Tongue (tissue), 2 donors: Measurements from ENCODE around the gene ABCC2. TPM values are rescaled to one million over a fixed set of nuclear protein-coding genes. Genes with fewer than 3 reads are reported as not detected.

Experiments used
- DNase-seq: peaks from one replicate; pipeline ENCODE4 v3.0.0-alpha.2; 2015
- total RNA-seq: library from RNA; depleted of rRNA; stranded (reverse); fragments of >200 nt; gene quantifications from one replicate; pipeline ENCODE4 v1.2.3, GENCODE V29; 2014

The ABCC2 gene
- total RNA-seq, 1 donor from 2014 or later = 0.72 TPM

GRCh38 chr10:99775850-99776249 lies 6.6 kb upstream of the ABCC2 start:
- DNase-seq = no peak

- no peak for DNase-seq
These were observed 4.3 kb upstream of the ABCC2 start for GRCh38 chr10:99777918-99778714.

- peak; percentile 5 for DNase-seq
These were observed 3.1 kb upstream of the ABCC2 start for GRCh38 chr10:99779335-99779734.

GRCh38 chr10:99781734-99782429 lies 558 bp upstream of the ABCC2 start:
- no peak for DNase-seq

- DNase-seq = no peak
These were observed 1.7 kb downstream of the ABCC2 start for GRCh38 chr10:99784016-99784726.

GRCh38 chr10:99784727-99785441 lies 2.4 kb downstream of the ABCC2 start:
- no peak for DNase-seq

- no peak for DNase-seq
These were observed 3.2 kb downstream of the ABCC2 start for GRCh38 chr10:99785646-99786045.

- DNase-seq = no peak
These were observed 4.9 kb downstream of the ABCC2 start for GRCh38 chr10:99787311-99787710.

- no peak for DNase-seq
These were observed 5.5 kb downstream of the ABCC2 start for GRCh38 chr10:99787782-99788445.

- DNase-seq = peak; percentile 52
These were observed 6.3 kb downstream of the ABCC2 start for GRCh38 chr10:99788598-99789256.

GRCh38 chr10:99791831-99792230 lies 9.4 kb downstream of the ABCC2 start:
- DNase-seq = no peak

- no peak for DNase-seq
These were observed 11.4 kb downstream of the ABCC2 start for GRCh38 chr10:99793819-99794218.

- DNase-seq = no peak
These were observed 14.5 kb downstream of the ABCC2 start for GRCh38 chr10:99796928-99797327.

- DNase-seq = no peak
These were observed 15.6 kb downstream of the ABCC2 start for GRCh38 chr10:99798031-99798430.

- DNase-seq = no peak
These were observed 16.5 kb downstream of the ABCC2 start for GRCh38 chr10:99798920-99799319.

GRCh38 chr10:99799613-99800012 lies 17.2 kb downstream of the ABCC2 start:
- no peak for DNase-seq

GRCh38 chr10:99804471-99804870 lies 22.0 kb downstream of the ABCC2 start:
- DNase-seq = no peak

- DNase-seq = no peak
These were observed 22.8 kb downstream of the ABCC2 start for GRCh38 chr10:99805190-99805589.

- DNase-seq = no peak
These were observed 23.7 kb downstream of the ABCC2 start for GRCh38 chr10:99806091-99806490.

GRCh38 chr10:99807786-99808185 lies 25.3 kb downstream of the ABCC2 start:
- no peak for DNase-seq

GRCh38 chr10:99808270-99808669 lies 25.8 kb downstream of the ABCC2 start:
- no peak for DNase-seq
